Activated CD4-positive, alpha-beta T cell treated with anti-CD3 and anti-CD28 coated beads, Interleukin-2, amount 10 ng/mL, durations not matched to agents 7 days and 5 days (primary cell): ENCODE data around the gene OR51B6. TPM values are rescaled to one million over a fixed set of nuclear protein-coding genes. Genes with fewer than 3 reads are reported as not detected.

Source experiments
- CTCF ChIA-PET: fragments of 350-600 bp; sonication (Branson Sonifier 250); formaldehyde crosslinking; loops from one replicate; lab custom pipeline; 2021; ENCODE audit warnings: antibody characterized with exemption; lab: Charles Lee
- POLR2A ChIA-PET: fragments of 350-600 bp; sonication (Branson Sonifier 250); formaldehyde crosslinking; loops from one replicate; lab custom pipeline; 2021; ENCODE audit warnings: antibody characterized with exemption; lab: Charles Lee
- DNase-seq: peaks from one replicate; pipeline ENCODE4 v3.0.0-alpha.2; 2020
- H3K27ac Mint-ChIP-seq: one replicate; pipeline ENCODE4 v1.8.0; 2021; ENCODE audit warnings: mild to moderate bottlenecking, moderate library complexity, mixed read lengths
- H3K27me3 Mint-ChIP-seq: one replicate; pipeline ENCODE4 v1.8.0; 2021; ENCODE audit warnings: mixed read lengths
- H3K36me3 Mint-ChIP-seq: one replicate; pipeline ENCODE4 v1.8.0; 2021; ENCODE audit warnings: low read depth, mixed read lengths
- H3K4me1 Mint-ChIP-seq: one replicate; pipeline ENCODE4 v1.8.0; 2021; ENCODE audit warnings: mixed read lengths
- H3K4me3 Mint-ChIP-seq: one replicate; pipeline ENCODE4 v1.8.0; 2021; ENCODE audit warnings: mild to moderate bottlenecking, moderate library complexity, mixed read lengths
- H3K9me3 Mint-ChIP-seq: one replicate; pipeline ENCODE4 v1.8.0; 2021; ENCODE audit warnings: mixed read lengths
- total RNA-seq, 2 experiments: library from RNA; stranded (reverse); gene quantifications; one replicate each; pipeline ENCODE4 v1.2.3, GENCODE V29; 2021

OR51B6 gene
- total RNA-seq, 2 experiments from 2014 or later: not detected

- CTCF ChIA-PET: no interaction called here
These were observed 18.5 kb downstream of the OR51B6 start for GRCh38 chr11:5369789-5370188.

GRCh38 chr11:5380740-5381342 lies 29.5 kb downstream of the OR51B6 start:
- Mint-ChIP-seq H3K9me3 (no peaks in the 10 kb centered on the region), H3K27ac (no peak overlapping the region), H3K4me1 (no peaks in the 10 kb centered on the region), H3K4me3 (no peak overlapping the region), H3K27me3 (no peaks in the 10 kb centered on the region), H3K36me3 (no peaks in the 10 kb centered on the region)
- DNase-seq: peak; percentile 39
- POLR2A ChIA-PET: no interaction called here
- CTCF ChIA-PET: no interaction called here

More at GRCh38 chr11:5369789-5370188, 18.5 kb downstream of the OR51B6 start:
- H3K27ac Mint-ChIP-seq: no peak overlapping the region
- H3K27me3 Mint-ChIP-seq: peaks cover 5% of the 10 kb centered on the region
- H3K4me1 Mint-ChIP-seq: no peaks in the 10 kb centered on the region
- no peaks in the 10 kb centered on the region for H3K9me3 Mint-ChIP-seq
- no peaks in the 10 kb centered on the region for H3K36me3 Mint-ChIP-seq
- H3K4me3 Mint-ChIP-seq: no peak overlapping the region
- POLR2A ChIA-PET: no interaction called here
- DNase-seq: no peak

GRCh38 chr11:5383576-5383975 lies 32.3 kb downstream of the OR51B6 start, which contains the start of gene OR51M1:
Gene OR51M1, plus strand, starts transcription at chr11:5383812. Its CDS starts 5,587 bp downstream, at chr11:5389399.
- ChIA-PET CTCF (no interaction called here), POLR2A (no interaction called here)
- no peaks in the 10 kb centered on the region for H3K9me3 Mint-ChIP-seq
- DNase-seq: no peak
- no peak within 1 kb of the TSS for H3K27ac Mint-ChIP-seq
- no peaks in the 10 kb centered on the region for H3K4me1 Mint-ChIP-seq
- H3K27me3 Mint-ChIP-seq: no peaks in the 10 kb centered on the region
- H3K4me3 Mint-ChIP-seq: no peak within 1 kb of the TSS
- no peaks in the 10 kb centered on the region for H3K36me3 Mint-ChIP-seq

GRCh38 chr11:5384335-5384734 lies 33.0 kb downstream of the OR51B6 start:
- H3K4me1 Mint-ChIP-seq: no peaks in the 10 kb centered on the region
- H3K27me3 Mint-ChIP-seq: no peaks in the 10 kb centered on the region
- no peaks in the 10 kb centered on the region for H3K9me3 Mint-ChIP-seq
- no peak for DNase-seq
- H3K36me3 Mint-ChIP-seq: no peaks in the 10 kb centered on the region
- POLR2A ChIA-PET: no interaction called here
- H3K27ac Mint-ChIP-seq: no peak overlapping the region
- H3K4me3 Mint-ChIP-seq: no peak overlapping the region
- CTCF ChIA-PET: no interaction called here

- H3K4me1 Mint-ChIP-seq: no peaks in the 10 kb centered on the region
- H3K4me3 Mint-ChIP-seq: no peak overlapping the region
- H3K27ac Mint-ChIP-seq: no peak overlapping the region
- DNase-seq: no peak
- no peaks in the 10 kb centered on the region for H3K36me3 Mint-ChIP-seq
- POLR2A ChIA-PET: no interaction called here
- H3K9me3 Mint-ChIP-seq: no peaks in the 10 kb centered on the region
- CTCF ChIA-PET: no interaction called here
- peaks cover 3% of the 10 kb centered on the region for H3K27me3 Mint-ChIP-seq
These were observed 38.9 kb downstream of the OR51B6 start for GRCh38 chr11:5390210-5390609.

GRCh38 chr11:5394091-5394490 lies 42.8 kb downstream of the OR51B6 start:
- ChIA-PET CTCF (no interaction called here), POLR2A (no interaction called here)
- no peaks in the 10 kb centered on the region for H3K4me1 Mint-ChIP-seq
- H3K36me3 Mint-ChIP-seq: no peaks in the 10 kb centered on the region
- H3K27ac Mint-ChIP-seq: no peak overlapping the region
- DNase-seq: no peak
- H3K4me3 Mint-ChIP-seq: no peak overlapping the region
- no peaks in the 10 kb centered on the region for H3K9me3 Mint-ChIP-seq
- peaks cover 3% of the 10 kb centered on the region for H3K27me3 Mint-ChIP-seq

GRCh38 chr11:5398936-5399335 lies 47.6 kb downstream of the OR51B6 start:
- ChIA-PET CTCF (no interaction called here), POLR2A (no interaction called here)
- no peaks in the 10 kb centered on the region for H3K36me3 Mint-ChIP-seq
- H3K9me3 Mint-ChIP-seq: peaks cover 4% of the 10 kb centered on the region
- no peak overlapping the region for H3K27ac Mint-ChIP-seq
- H3K27me3 Mint-ChIP-seq: peaks cover 6% of the 10 kb centered on the region
- DNase-seq: no peak
- no peak overlapping the region for H3K4me3 Mint-ChIP-seq
- H3K4me1 Mint-ChIP-seq: no peaks in the 10 kb centered on the region

Other genes with a start within 250 kb of the OR51B6 start
- gene OR52A5, start 213.2 kb upstream of the OR51B6 start, total RNA-seq: not detected
- gene OR52A1, start 196.8 kb upstream of the OR51B6 start, total RNA-seq: not detected
- not detected for gene OR51V1, start 150.8 kb upstream of the OR51B6 start, total RNA-seq
- gene HBB, start 124.4 kb upstream of the OR51B6 start, total RNA-seq: not detected
- gene HBD, start 117.0 kb upstream of the OR51B6 start, total RNA-seq: not detected
- not detected for gene HBG1, start 101.7 kb upstream of the OR51B6 start, total RNA-seq
- gene HBG2, start 96.7 kb upstream of the OR51B6 start, total RNA-seq: not detected
- not detected for gene HBE1, start 81.6 kb upstream of the OR51B6 start, total RNA-seq
- not detected for gene OR51B4, start 49.6 kb upstream of the OR51B6 start, total RNA-seq
- not detected for gene OR51B2, start 27.2 kb upstream of the OR51B6 start, total RNA-seq
- gene OR51B5, start 8.0 kb upstream of the OR51B6 start, total RNA-seq: not detected
- not detected for gene OR51M1, start 32.3 kb downstream of the OR51B6 start, total RNA-seq
- not detected for gene OR51Q1, start 70.6 kb downstream of the OR51B6 start, total RNA-seq
- not detected for gene OR51I1, start 90.0 kb downstream of the OR51B6 start, total RNA-seq
- gene OR51I2, start 97.8 kb downstream of the OR51B6 start, total RNA-seq: not detected
- gene OR52D1, start 137.2 kb downstream of the OR51B6 start, total RNA-seq: not detected
- gene UBQLN3, start 158.4 kb downstream of the OR51B6 start, total RNA-seq: not detected
- under 1 TPM; 0.25 to 0.45 TPM for gene UBQLNL, start 165.2 kb downstream of the OR51B6 start, total RNA-seq
- under 1 TPM in 1 of 2 experiments, not detected in 1; 0.37 TPM for gene OR52H1, start 197.0 kb downstream of the OR51B6 start, total RNA-seq
- not detected for gene OR52B6, start 229.4 kb downstream of the OR51B6 start, total RNA-seq
- gene TRIM6, start 245.1 kb downstream of the OR51B6 start, total RNA-seq: under 1 TPM; 0.07 to 0.37 TPM